Erythroblast (primary cell): ENCODE data around the gene RPL13A.

Source experiments
- GATA1 ChIP-seq: IDR thresholded peaks from 2 replicates; pipeline ENCODE4 v1.6.1; 2011; ENCODE audit warnings: low read depth, mild to moderate bottlenecking, control low read depth, low read length, moderate library complexity
- POLR2A ChIP-seq: IDR thresholded peaks from 2 replicates; pipeline ENCODE4 v1.6.1; 2011; ENCODE audit warnings: mild to moderate bottlenecking, low read length

DNA sequence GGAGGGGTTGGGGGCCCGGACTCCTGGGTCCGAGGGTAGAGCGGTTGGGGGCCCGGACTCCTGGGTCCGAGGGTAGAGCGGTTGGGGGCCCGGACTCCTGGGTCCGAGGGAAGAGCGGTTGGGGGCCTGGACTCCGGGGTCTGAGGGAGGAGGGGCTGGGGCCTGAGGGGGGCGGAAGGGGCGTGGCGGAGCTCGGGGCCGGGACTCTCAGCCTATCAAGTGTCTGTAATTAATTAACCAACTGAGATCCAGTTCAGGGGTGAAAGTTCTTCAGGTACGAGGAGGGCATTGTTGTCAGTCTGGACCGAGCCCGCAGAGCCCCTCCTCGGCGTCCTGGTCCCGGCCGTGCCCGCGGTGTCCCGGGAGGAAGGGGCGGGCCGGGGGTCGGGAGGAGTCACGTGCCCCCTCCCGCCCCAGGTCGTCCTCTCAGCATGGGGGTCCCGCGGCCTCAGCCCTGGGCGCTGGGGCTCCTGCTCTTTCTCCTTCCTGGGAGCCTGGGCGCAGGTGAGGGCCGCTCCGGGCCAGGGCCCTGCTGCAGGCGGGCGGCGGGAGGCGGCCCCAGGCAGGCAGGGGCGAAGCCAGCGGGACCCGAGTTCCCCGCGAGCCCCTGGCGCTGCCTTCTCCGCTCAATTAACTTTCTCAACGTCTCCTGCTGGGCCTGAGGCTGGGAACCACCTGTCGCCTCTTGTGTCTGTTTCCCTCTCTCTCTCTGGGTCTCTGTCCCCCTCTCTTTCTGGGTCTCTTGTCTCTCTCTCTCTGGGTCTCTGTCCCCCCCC is 25.8 kb downstream of the RPL13A start:
- TF ChIP-seq POLR2A (no peak), GATA1 (no peak)
